Measurements from ENCODE around the gene H2BK1. TPM values are rescaled to one million over a fixed set of nuclear protein-coding genes. Genes with fewer than 3 reads are reported as not detected.

Gene H2BK1
- polyA plus RNA-seq, 4 donors: not detected

DNA sequence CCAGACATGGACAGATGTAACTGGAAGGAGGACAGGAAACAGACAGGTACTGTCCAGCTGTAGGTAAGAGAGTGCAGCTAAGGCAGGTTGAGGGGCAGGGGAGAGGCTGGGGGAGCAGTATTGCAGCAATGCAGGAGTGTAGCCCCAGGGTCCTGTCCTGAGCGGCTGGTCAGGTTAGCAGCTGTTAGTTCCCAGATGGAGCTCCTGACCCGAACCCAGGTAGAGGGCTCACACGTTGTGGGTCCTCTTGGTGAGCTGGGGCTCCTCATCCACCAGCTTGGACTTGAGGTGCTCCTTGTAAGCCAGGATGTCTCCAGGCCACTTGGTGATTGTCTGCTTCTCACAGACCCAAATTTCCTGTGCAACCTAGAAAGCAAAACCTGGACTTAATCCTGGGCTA lies 3.5 kb upstream of the H2BK1 start:
- WGBS, 3 donors: 83 to 89% (median 87%) methylated on average over 3 of the region's 3 CpGs
- H3K27me3 ChIP-seq (ENCODE audit: control insufficient read depth in 3 of 3, insufficient read depth in 3 of 3, low read length in 3 of 3): no peaks in the 10 kb centered on the region
- peaks cover 13 to 58% (median 20%) of the 10 kb centered on the region in 3 donors for H3K36me3 ChIP-seq (ENCODE audit: control insufficient read depth in 3 of 3, insufficient read depth in 2 of 3, low read depth in 1 of 3, low read length in 3 of 3)
- no peak for FAIRE-seq
- H3K4me3 ChIP-seq (ENCODE audit: low read depth in 1 of 3, low read length in 3 of 3): no peak overlapping the region
- no peak overlapping the region for H3K27ac ChIP-seq (ENCODE audit: low read depth in 1 of 3, low read length in 2 of 3)
- no peaks in the 10 kb centered on the region for H3K4me1 ChIP-seq (ENCODE audit: control insufficient read depth in 3 of 3, insufficient read depth in 2 of 3, low read depth in 1 of 3, low read length in 2 of 3)
- DNase-seq: no peak
- no peaks in the 10 kb centered on the region for H3K9me3 ChIP-seq (ENCODE audit: control insufficient read depth in 2 of 2, insufficient read depth in 1 of 2, low read depth in 1 of 2, low read length in 1 of 2)

DNA sequence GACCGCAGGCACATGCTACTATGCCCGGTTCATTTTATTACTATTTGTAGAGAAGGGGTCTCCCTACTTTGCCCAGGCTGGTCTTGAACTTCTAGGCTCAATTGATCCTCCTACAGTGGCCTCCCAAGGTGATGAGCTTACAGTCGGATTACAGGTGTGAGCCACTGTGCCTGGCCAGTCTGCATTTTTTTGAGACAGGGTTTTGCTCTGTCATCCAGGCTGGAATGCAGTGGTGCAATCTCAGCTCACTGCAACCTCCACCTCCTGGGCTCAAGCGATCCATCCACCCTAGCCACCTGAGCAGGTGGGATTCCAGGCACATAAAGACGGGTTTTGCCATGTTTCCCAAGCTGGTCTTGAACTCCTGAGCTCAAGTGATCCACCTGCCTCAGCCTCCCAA lies 2.3 kb upstream of the H2BK1 start:
- Histone ChIP-seq H3K4me3 (ENCODE audit: low read depth in 1 of 3, low read length in 3 of 3) (no peak overlapping the region), H3K36me3 (ENCODE audit: control insufficient read depth in 3 of 3, insufficient read depth in 2 of 3, low read depth in 1 of 3, low read length in 3 of 3) (peaks cover 6 to 46% (median 12%) of the 10 kb centered on the region in 3 donors), H3K27ac (ENCODE audit: low read depth in 1 of 3, low read length in 2 of 3) (no peak overlapping the region), H3K27me3 (ENCODE audit: control insufficient read depth in 3 of 3, insufficient read depth in 3 of 3, low read length in 3 of 3) (no peaks in the 10 kb centered on the region), H3K9me3 (ENCODE audit: control insufficient read depth in 2 of 2, insufficient read depth in 1 of 2, low read depth in 1 of 2, low read length in 1 of 2) (no peaks in the 10 kb centered on the region), H3K4me1 (ENCODE audit: control insufficient read depth in 3 of 3, insufficient read depth in 2 of 3, low read depth in 1 of 3, low read length in 2 of 3) (no peaks in the 10 kb centered on the region)
- no peak for DNase-seq
- FAIRE-seq: no peak
- 72 to 91% (median 85%) methylated on average over 5 of the region's 5 CpGs for WGBS, 3 donors

- DNase-seq (no peak), FAIRE-seq (no peak)
- 74 to 84% (median 80%) methylated on average over 3 of the region's 3 CpGs for WGBS, 3 donors
- no peak overlapping the region for H3K4me3 ChIP-seq (ENCODE audit: low read depth in 1 of 3, low read length in 3 of 3)
- peaks cover 0 to 1% (median 0%) of the 10 kb centered on the region in 3 donors for H3K27me3 ChIP-seq (ENCODE audit: control insufficient read depth in 3 of 3, insufficient read depth in 3 of 3, low read length in 3 of 3)
- no peaks in the 10 kb centered on the region for H3K4me1 ChIP-seq (ENCODE audit: control insufficient read depth in 3 of 3, insufficient read depth in 2 of 3, low read depth in 1 of 3, low read length in 2 of 3)
- H3K27ac ChIP-seq (ENCODE audit: low read depth in 1 of 3, low read length in 2 of 3): no peak overlapping the region
- peaks cover 5 to 37% (median 8%) of the 10 kb centered on the region in 3 donors for H3K36me3 ChIP-seq (ENCODE audit: control insufficient read depth in 3 of 3, insufficient read depth in 2 of 3, low read depth in 1 of 3, low read length in 3 of 3)
- no peaks in the 10 kb centered on the region for H3K9me3 ChIP-seq (ENCODE audit: control insufficient read depth in 2 of 2, insufficient read depth in 1 of 2, low read depth in 1 of 2, low read length in 1 of 2)
Measured at GRCh38 chr7:151211155-151211772, 976 bp upstream of the H2BK1 start.

GRCh38 chr7:151209588-151209987 lies 700 bp downstream of the H2BK1 start:
- DNase-seq (no peak), FAIRE-seq (no peak)
- Histone ChIP-seq H3K4me1 (ENCODE audit: control insufficient read depth in 3 of 3, insufficient read depth in 2 of 3, low read depth in 1 of 3, low read length in 2 of 3) (no peaks in the 10 kb centered on the region), H3K27ac (ENCODE audit: low read depth in 1 of 3, low read length in 2 of 3) (no peak overlapping the region), H3K4me3 (ENCODE audit: low read depth in 1 of 3, low read length in 3 of 3) (no peak overlapping the region), H3K9me3 (ENCODE audit: control insufficient read depth in 2 of 2, insufficient read depth in 1 of 2, low read depth in 1 of 2, low read length in 1 of 2) (no peaks in the 10 kb centered on the region), H3K36me3 (ENCODE audit: control insufficient read depth in 3 of 3, insufficient read depth in 2 of 3, low read depth in 1 of 3, low read length in 3 of 3) (peaks cover 4 to 25% (median 5%) of the 10 kb centered on the region in 3 donors), H3K27me3 (ENCODE audit: control insufficient read depth in 3 of 3, insufficient read depth in 3 of 3, low read length in 3 of 3) (peaks cover 0 to 17% (median 0%) of the 10 kb centered on the region in 3 donors)
- 60 to 80% (median 75%) methylated on average over 6 of the region's 6 CpGs for WGBS, 3 donors

GRCh38 chr7:151208253-151208862 lies 1.9 kb downstream of the H2BK1 start:
- Histone ChIP-seq H3K9me3 (ENCODE audit: control insufficient read depth in 2 of 2, insufficient read depth in 1 of 2, low read depth in 1 of 2, low read length in 1 of 2) (no peaks in the 10 kb centered on the region), H3K36me3 (ENCODE audit: control insufficient read depth in 3 of 3, insufficient read depth in 2 of 3, low read depth in 1 of 3, low read length in 3 of 3) (peaks cover 1 to 15% (median 2%) of the 10 kb centered on the region in 3 donors), H3K27me3 (ENCODE audit: control insufficient read depth in 3 of 3, insufficient read depth in 3 of 3, low read length in 3 of 3) (peaks cover 0 to 29% (median 0%) of the 10 kb centered on the region in 3 donors), H3K4me1 (ENCODE audit: control insufficient read depth in 3 of 3, insufficient read depth in 2 of 3, low read depth in 1 of 3, low read length in 2 of 3) (no peaks in the 10 kb centered on the region), H3K4me3 (ENCODE audit: low read depth in 1 of 3, low read length in 3 of 3) (no peak overlapping the region), H3K27ac (ENCODE audit: low read depth in 1 of 3, low read length in 2 of 3) (no peak overlapping the region)
- DNase-seq: no peak
- 58 to 68% (median 66%) methylated on average over 9 of the region's 9 CpGs for WGBS, 3 donors
- FAIRE-seq: no peak

GRCh38 chr7:151207804-151208203 lies 2.5 kb downstream of the H2BK1 start:
- DNase-seq: no peak
- Histone ChIP-seq H3K9me3 (ENCODE audit: control insufficient read depth in 2 of 2, insufficient read depth in 1 of 2, low read depth in 1 of 2, low read length in 1 of 2) (no peaks in the 10 kb centered on the region), H3K27ac (ENCODE audit: low read depth in 1 of 3, low read length in 2 of 3) (peak overlapping the region in 1 of 3 donors; percentile 38), H3K4me1 (ENCODE audit: control insufficient read depth in 3 of 3, insufficient read depth in 2 of 3, low read depth in 1 of 3, low read length in 2 of 3) (no peaks in the 10 kb centered on the region), H3K27me3 (ENCODE audit: control insufficient read depth in 3 of 3, insufficient read depth in 3 of 3, low read length in 3 of 3) (peaks cover 0 to 32% (median 0%) of the 10 kb centered on the region in 3 donors), H3K4me3 (ENCODE audit: low read depth in 1 of 3, low read length in 3 of 3) (no peak overlapping the region), H3K36me3 (ENCODE audit: control insufficient read depth in 3 of 3, insufficient read depth in 2 of 3, low read depth in 1 of 3, low read length in 3 of 3) (peaks cover 0 to 10% (median 0%) of the 10 kb centered on the region in 3 donors)
- WGBS, 3 donors: 54 to 66% (median 58%) methylated on average over 12 of the region's 12 CpGs
- FAIRE-seq: no peak

DNA sequence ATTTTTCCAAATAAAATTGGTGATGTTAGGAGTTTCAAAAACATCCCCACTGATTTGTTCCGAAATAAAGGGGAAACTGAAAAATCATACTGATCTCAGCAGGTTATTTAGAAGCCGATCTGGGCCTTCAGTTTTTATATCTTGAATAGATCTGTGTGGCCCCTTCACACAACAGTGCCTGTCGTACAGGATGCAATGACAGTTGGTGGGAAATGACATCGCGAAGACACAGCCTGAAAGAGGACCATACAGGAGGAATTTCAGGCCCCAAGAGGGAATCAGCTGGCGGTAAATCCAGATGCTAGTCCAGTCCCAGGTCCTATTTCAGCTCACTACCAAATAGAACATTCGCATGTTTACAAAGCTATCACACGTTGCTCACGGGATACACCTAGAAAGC lies 3.0 kb downstream of the H2BK1 start:
- H3K36me3 ChIP-seq (ENCODE audit: control insufficient read depth in 3 of 3, insufficient read depth in 2 of 3, low read depth in 1 of 3, low read length in 3 of 3): peaks cover 0 to 5% (median 0%) of the 10 kb centered on the region in 3 donors
- DNase-seq (no peak), FAIRE-seq (no peak)
- H3K4me1 ChIP-seq (ENCODE audit: control insufficient read depth in 3 of 3, insufficient read depth in 2 of 3, low read depth in 1 of 3, low read length in 2 of 3): no peaks in the 10 kb centered on the region
- H3K9me3 ChIP-seq (ENCODE audit: control insufficient read depth in 2 of 2, insufficient read depth in 1 of 2, low read depth in 1 of 2, low read length in 1 of 2): no peaks in the 10 kb centered on the region
- peaks cover 0 to 34% (median 0%) of the 10 kb centered on the region in 3 donors for H3K27me3 ChIP-seq (ENCODE audit: control insufficient read depth in 3 of 3, insufficient read depth in 3 of 3, low read length in 3 of 3)
- WGBS, 3 donors: 50 to 63% (median 56%) methylated on average over 9 of the region's 9 CpGs
- no peak overlapping the region for H3K4me3 ChIP-seq (ENCODE audit: low read depth in 1 of 3, low read length in 3 of 3)
- H3K27ac ChIP-seq (ENCODE audit: low read depth in 1 of 3, low read length in 2 of 3): peak overlapping the region in 1 of 3 donors; percentile 38

- no peaks in the 10 kb centered on the region for H3K9me3 ChIP-seq (ENCODE audit: control insufficient read depth in 2 of 2, insufficient read depth in 1 of 2, low read depth in 1 of 2, low read length in 1 of 2)
- no peak for FAIRE-seq
- H3K27ac ChIP-seq (ENCODE audit: low read depth in 1 of 3, low read length in 2 of 3): peak overlapping the region in 2 of 3 donors; percentile 7 to 8
- H3K27me3 ChIP-seq (ENCODE audit: control insufficient read depth in 3 of 3, insufficient read depth in 3 of 3, low read length in 3 of 3): peaks cover 0 to 34% (median 0%) of the 10 kb centered on the region in 3 donors
- no peaks in the 10 kb centered on the region for H3K4me1 ChIP-seq (ENCODE audit: control insufficient read depth in 3 of 3, insufficient read depth in 2 of 3, low read depth in 1 of 3, low read length in 2 of 3)
- DNase-seq: peak in 1 of 2 donors; percentile 48
- no peak overlapping the region for H3K4me3 ChIP-seq (ENCODE audit: low read depth in 1 of 3, low read length in 3 of 3)
- WGBS, 3 donors: 45 to 50% (median 48%) methylated on average over 9 of the region's 9 CpGs
- peaks cover 0 to 4% (median 0%) of the 10 kb centered on the region in 3 donors for H3K36me3 ChIP-seq (ENCODE audit: control insufficient read depth in 3 of 3, insufficient read depth in 2 of 3, low read depth in 1 of 3, low read length in 3 of 3)
Measured at GRCh38 chr7:151206914-151207313, 3.4 kb downstream of the H2BK1 start.
